Thyroid gland (tissue), 4 donors: ENCODE results near the gene TIMM10B.

Source experiments
- POLR2A ChIP-seq, 2 donors: fragments of 450-650 bp; IDR thresholded peaks; one replicate each; pipeline ENCODE4 v1.6.1; 2017; ENCODE audit warnings: antibody characterized with exemption in 2 of 2, mild to moderate bottlenecking in 2 of 2, moderate library complexity in 1 of 2
- TF ChIP-seq, protein P1 (sequence below), 6 experiments: fragments of 200-600 bp in 3 of 6; fragments of 450-650 bp in 3 of 6; sonication (generic) in 3 of 6; IDR thresholded peaks; one replicate each; pipeline ENCODE4 v1.5.1; 2016 to 2019; ENCODE audit warnings: antibody characterized with exemption in 6 of 6, mild to moderate bottlenecking in 2 of 6, inconsistent platforms in 1 of 6, moderate library complexity in 1 of 6

- TF ChIP-seq, protein P1, sequence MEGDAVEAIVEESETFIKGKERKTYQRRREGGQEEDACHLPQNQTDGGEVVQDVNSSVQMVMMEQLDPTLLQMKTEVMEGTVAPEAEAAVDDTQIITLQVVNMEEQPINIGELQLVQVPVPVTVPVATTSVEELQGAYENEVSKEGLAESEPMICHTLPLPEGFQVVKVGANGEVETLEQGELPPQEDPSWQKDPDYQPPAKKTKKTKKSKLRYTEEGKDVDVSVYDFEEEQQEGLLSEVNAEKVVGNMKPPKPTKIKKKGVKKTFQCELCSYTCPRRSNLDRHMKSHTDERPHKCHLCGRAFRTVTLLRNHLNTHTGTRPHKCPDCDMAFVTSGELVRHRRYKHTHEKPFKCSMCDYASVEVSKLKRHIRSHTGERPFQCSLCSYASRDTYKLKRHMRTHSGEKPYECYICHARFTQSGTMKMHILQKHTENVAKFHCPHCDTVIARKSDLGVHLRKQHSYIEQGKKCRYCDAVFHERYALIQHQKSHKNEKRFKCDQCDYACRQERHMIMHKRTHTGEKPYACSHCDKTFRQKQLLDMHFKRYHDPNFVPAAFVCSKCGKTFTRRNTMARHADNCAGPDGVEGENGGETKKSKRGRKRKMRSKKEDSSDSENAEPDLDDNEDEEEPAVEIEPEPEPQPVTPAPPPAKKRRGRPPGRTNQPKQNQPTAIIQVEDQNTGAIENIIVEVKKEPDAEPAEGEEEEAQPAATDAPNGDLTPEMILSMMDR (IDR thresholded peaks at IDR 0.05) = no peak
- no peak for TF ChIP-seq POLR2A (IDR thresholded peaks at IDR 0.05)
Measured at GRCh38 chr11:6476571-6476970, 4.7 kb upstream of the TIMM10B start.
